ENCODE data around the gene TANGO6.

DNA sequence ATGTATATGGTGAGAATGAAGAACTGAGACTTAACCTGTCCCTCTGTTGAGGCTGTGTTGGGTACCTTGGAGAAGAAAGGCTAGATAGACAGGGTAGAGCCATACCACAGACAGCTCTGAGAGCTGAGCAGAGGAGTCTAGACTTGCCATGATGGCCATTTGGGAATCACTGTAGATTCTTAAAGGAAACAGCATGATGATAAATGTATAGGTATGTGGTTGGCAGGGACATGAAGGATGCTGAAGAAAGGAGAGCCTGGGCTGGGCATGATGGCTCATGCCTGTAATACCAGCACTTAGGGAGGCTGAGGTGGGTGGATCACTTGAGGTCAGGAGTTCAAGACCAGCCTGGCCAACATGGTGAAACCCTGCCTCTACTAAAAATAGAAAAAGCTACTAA is 147.7 kb downstream of the TANGO6 start:
- TF ChIP-seq, protein P1, sequence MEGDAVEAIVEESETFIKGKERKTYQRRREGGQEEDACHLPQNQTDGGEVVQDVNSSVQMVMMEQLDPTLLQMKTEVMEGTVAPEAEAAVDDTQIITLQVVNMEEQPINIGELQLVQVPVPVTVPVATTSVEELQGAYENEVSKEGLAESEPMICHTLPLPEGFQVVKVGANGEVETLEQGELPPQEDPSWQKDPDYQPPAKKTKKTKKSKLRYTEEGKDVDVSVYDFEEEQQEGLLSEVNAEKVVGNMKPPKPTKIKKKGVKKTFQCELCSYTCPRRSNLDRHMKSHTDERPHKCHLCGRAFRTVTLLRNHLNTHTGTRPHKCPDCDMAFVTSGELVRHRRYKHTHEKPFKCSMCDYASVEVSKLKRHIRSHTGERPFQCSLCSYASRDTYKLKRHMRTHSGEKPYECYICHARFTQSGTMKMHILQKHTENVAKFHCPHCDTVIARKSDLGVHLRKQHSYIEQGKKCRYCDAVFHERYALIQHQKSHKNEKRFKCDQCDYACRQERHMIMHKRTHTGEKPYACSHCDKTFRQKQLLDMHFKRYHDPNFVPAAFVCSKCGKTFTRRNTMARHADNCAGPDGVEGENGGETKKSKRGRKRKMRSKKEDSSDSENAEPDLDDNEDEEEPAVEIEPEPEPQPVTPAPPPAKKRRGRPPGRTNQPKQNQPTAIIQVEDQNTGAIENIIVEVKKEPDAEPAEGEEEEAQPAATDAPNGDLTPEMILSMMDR (IDR thresholded peaks at IDR 0.05): no peak
- no peak for TF ChIP-seq EZH2phosphoT487 (IDR thresholded peaks at IDR 0.05)
